Bronchial epithelial cell (primary cell): Measurements from ENCODE around the gene ASB18. TPM values are rescaled to one million over a fixed set of nuclear protein-coding genes. Genes with fewer than 3 reads are reported as not detected.

Experiments used
- DNase-seq: peaks from one replicate; pipeline ENCODE4 v3.0.0-alpha.2; 2010; ENCODE audit warnings: low read depth
- FAIRE-seq: peaks from 2 replicates; lab custom pipeline; 2011; peaks lifted over from hg19 to GRCh38; lab: Jason Lieb, UNC
- H3K27me3 ChIP-seq: 2 replicates; pipeline ENCODE4 v1.5.1; 2011; ENCODE audit warnings: low read length; ENCODE audit not compliant: control insufficient read depth, insufficient read depth
- H3K36me3 ChIP-seq: 2 replicates; pipeline ENCODE4 v1.5.1; 2011; ENCODE audit warnings: low read length; ENCODE audit not compliant: control insufficient read depth, insufficient read depth
- H3K4me3 ChIP-seq: 2 replicates; pipeline ENCODE4 v1.5.1; 2011; ENCODE audit warnings: mild to moderate bottlenecking, low read depth, low read length, control low read depth
- total RNA-seq: library from RNA; depleted of rRNA; stranded (reverse); fragments of >200 nt; gene quantifications from 2 replicates; pipeline ENCODE4 v1.2.1, GENCODE V29; 2014
- TF ChIP-seq, protein P1 (sequence below): IDR thresholded peaks from 2 replicates; pipeline ENCODE4 v1.5.1; 2011; ENCODE audit warnings: mild to moderate bottlenecking, moderate library complexity, low read length, control low read depth, inconsistent platforms; ENCODE audit not compliant: insufficient read depth, severe bottlenecking

ASB18 gene
- total RNA-seq, 1 donor from 2014 or later, result not detected

DNA sequence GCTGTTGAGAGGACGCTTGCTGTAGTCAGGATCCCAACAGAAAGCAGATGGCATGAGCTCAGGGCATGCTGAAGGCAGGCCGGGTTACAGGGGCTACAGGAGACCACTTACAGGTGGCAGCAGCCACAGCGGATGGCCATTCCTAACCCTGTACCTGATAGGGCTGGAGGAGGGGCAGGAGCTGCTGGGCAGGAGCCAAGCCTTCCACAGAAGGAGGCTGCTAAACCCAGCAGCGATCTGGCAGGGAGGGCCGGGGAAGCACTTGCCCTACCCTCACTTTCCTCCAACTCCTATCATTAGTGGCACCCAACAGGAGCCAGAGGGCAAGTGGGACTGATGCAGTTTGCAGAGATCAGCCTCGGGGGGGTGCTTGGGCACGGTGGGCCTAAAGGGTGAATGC lies 2.0 kb downstream of the ASB18 start:
- TF ChIP-seq, protein P1, sequence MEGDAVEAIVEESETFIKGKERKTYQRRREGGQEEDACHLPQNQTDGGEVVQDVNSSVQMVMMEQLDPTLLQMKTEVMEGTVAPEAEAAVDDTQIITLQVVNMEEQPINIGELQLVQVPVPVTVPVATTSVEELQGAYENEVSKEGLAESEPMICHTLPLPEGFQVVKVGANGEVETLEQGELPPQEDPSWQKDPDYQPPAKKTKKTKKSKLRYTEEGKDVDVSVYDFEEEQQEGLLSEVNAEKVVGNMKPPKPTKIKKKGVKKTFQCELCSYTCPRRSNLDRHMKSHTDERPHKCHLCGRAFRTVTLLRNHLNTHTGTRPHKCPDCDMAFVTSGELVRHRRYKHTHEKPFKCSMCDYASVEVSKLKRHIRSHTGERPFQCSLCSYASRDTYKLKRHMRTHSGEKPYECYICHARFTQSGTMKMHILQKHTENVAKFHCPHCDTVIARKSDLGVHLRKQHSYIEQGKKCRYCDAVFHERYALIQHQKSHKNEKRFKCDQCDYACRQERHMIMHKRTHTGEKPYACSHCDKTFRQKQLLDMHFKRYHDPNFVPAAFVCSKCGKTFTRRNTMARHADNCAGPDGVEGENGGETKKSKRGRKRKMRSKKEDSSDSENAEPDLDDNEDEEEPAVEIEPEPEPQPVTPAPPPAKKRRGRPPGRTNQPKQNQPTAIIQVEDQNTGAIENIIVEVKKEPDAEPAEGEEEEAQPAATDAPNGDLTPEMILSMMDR, result no peak
- DNase-seq (no peak), FAIRE-seq (no peak)
- H3K36me3 ChIP-seq, result no peaks in the 10 kb centered on the region
- H3K4me3 ChIP-seq, result no peak overlapping the region
- peaks cover 4% of the 10 kb centered on the region for H3K27me3 ChIP-seq

DNA sequence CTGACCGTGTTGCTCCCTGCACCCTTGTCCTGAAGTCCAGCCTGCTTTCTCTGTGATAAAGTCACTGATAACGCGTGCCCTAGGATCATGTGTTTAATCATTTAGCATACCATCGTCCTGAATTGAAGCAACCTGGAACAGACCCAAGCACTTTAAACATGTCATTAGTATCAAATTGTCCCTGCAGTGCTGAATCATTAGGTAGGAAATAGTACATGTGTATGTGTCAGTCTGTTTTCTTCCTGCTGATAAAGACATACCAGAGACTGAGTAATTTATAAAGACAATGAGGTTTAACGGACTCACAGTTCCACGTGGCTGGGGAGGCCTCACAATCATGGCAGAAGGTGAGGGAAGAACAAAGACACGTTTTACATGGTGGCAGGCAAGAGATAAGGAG lies 2.8 kb downstream of the ASB18 start:
- Histone ChIP-seq H3K36me3 (no peaks in the 10 kb centered on the region), H3K27me3 (peaks cover 4% of the 10 kb centered on the region), H3K4me3 (no peak overlapping the region)
- TF ChIP-seq, protein P1, result no peak
- peak; percentile 17 for DNase-seq
- no peak for FAIRE-seq

DNA sequence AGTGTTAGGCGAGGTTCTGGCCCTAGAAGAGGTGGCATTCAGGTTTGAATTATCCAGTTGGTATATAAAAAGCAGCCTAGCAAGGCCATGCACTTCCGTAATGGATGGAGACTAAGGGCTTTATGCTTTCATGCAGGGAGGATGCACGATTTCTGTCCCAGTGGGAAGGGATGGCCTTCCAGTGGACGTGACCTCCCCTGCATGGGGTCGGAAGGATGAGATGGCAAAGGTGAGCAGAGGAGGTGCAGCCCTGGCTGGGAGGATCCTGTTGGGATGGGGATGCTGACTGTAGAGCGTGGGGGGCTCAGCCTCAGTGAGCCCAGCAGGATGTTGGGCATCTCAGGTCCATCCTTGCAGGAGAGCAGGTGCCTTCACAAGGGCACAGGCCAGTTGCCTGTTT lies 4.8 kb downstream of the ASB18 start:
- peaks cover 5% of the 10 kb centered on the region for H3K27me3 ChIP-seq
- TF ChIP-seq, protein P1, result no peak
- no peak for FAIRE-seq
- no peak for DNase-seq
- no peak overlapping the region for H3K4me3 ChIP-seq
- H3K36me3 ChIP-seq, result no peaks in the 10 kb centered on the region

DNA sequence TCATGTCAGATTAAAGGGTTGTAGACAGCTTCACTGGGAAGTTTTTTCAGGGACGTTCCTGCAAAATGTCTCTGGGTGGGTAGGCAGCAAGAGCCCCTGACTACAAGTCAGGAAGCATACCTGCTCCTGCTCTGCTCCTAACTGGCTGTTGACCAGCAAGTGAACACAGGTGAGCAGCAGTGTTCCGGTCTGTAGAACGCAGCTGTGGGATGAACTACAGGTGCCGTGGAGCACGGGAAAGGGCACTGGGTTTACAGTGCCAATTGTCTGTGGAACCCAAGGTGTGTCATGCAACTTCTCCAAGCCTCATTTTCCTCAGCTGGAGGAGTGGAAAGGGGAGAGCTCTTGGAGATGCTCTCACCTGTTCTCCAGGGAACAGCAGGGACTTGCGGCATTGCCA lies 6.6 kb downstream of the ASB18 start:
- Histone ChIP-seq H3K27me3 (peaks cover 7% of the 10 kb centered on the region), H3K4me3 (no peak overlapping the region), H3K36me3 (no peaks in the 10 kb centered on the region)
- DNase-seq (no peak), FAIRE-seq (peak; percentile 13)
- TF ChIP-seq, protein P1, result no peak

DNA sequence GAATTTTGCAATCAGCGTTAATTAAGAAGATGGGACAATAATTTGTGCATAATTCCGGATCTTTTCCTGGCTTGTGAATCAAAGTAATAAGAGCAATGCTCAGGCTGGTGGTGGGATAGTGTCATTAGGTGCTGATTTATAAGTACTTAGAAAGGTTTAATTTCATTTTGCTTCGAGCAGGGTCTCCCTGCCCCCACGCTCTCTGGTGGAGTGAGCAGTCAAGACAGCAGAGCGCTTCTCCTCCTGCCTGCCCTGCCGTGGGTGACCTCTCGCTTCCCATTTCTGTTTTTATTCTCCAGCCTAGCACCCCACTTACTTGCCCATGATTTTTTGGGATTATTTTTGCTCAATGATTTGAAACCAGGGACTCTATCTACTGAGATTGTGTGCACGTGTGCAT lies 7.1 kb downstream of the ASB18 start:
- DNase-seq, result no peak
- TF ChIP-seq, protein P1, result no peak
- FAIRE-seq, result no peak
- Histone ChIP-seq H3K4me3 (no peak overlapping the region), H3K27me3 (peaks cover 10% of the 10 kb centered on the region), H3K36me3 (no peaks in the 10 kb centered on the region)

DNA sequence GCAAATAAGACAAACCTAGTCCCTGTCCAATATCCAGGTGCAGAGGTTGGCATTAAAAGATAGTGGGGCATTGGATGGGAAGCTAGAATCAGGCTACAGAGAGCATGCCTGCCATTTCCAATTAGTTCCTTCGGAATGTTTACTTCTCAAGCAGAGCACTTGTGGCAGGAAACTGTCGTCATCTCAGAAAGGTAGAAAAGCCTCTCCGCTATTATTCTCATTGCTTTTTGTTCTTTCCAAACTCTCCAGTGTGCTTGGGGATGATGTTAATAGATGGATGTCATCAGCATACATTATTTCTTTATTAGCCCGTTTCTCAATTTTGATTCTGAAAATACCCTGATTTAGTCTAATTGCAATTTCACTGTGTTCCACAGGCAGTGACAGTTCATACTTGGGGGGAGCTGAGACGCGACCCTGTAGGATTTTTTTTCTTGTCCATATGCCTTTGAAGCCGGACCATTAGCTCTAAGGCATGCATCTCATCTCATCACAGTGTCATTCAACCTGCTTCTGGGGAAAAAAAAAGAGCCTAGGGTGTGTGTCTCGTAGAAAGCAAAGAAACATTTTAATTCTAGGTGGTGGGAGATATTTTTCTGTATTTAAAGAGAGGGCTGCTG lies 7.7 kb downstream of the ASB18 start:
- H3K4me3 ChIP-seq, result no peak overlapping the region
- FAIRE-seq, result no peak
- peaks cover 10% of the 10 kb centered on the region for H3K27me3 ChIP-seq
- H3K36me3 ChIP-seq, result no peaks in the 10 kb centered on the region
- peak; percentile 1 for DNase-seq
- TF ChIP-seq, protein P1, result no peak
